H1 (cell line): Measurements from ENCODE around the gene OGFOD2. TPM values are rescaled to one million over a fixed set of nuclear protein-coding genes. Genes with fewer than 3 reads are reported as not detected.

Source experiments
- CTCF ChIA-PET: fragments of 300-600 bp; sonication (Branson Sonifier 250); formaldehyde crosslinking; loops from one replicate; lab custom pipeline; 2021; ENCODE audit not compliant: partially characterized antibody; lab: Charles Lee
- POLR2A ChIA-PET: fragments of 300-600 bp; sonication (Branson Sonifier 250); formaldehyde crosslinking; loops from one replicate; lab custom pipeline; 2021; ENCODE audit warnings: inconsistent platforms; ENCODE audit not compliant: partially characterized antibody; lab: Charles Lee
- DNase-seq, 2 experiments: peaks; one replicate each; pipeline versions ENCODE4 v3.0.0 to v3.0.0-alpha.2; 2010 to 2022; ENCODE audit warnings: low spot score in 2 of 2, low read depth in 1 of 2, mixed read lengths in 1 of 2
- FAIRE-seq: peaks from 2 replicates; lab custom pipeline; 2011; peaks lifted over from hg19 to GRCh38; lab: Jason Lieb, UNC
- H2AFZ ChIP-seq: 2 replicates; pipeline ENCODE4 v1.8.1; 2012; ENCODE audit warnings: low read length, inconsistent platforms
- H2AK5ac ChIP-seq: 2 replicates; pipeline ENCODE4 v1.6.1; 2013; ENCODE audit warnings: low read depth, low read length
- H2BK120ac ChIP-seq: replicated peaks from 2 replicates; pipeline ENCODE3; 2013; ENCODE audit warnings: low read depth, low read length, inconsistent platforms
- H2BK12ac ChIP-seq: 2 replicates; pipeline ENCODE4 v1.6.1; 2013; ENCODE audit warnings: low read depth, low read length
- H2BK15ac ChIP-seq: 2 replicates; pipeline ENCODE4 v1.6.1; 2013; ENCODE audit warnings: low read length
- H2BK20ac ChIP-seq: 2 replicates; pipeline ENCODE4 v1.6.1; 2013; ENCODE audit warnings: low read length
- H2BK5ac ChIP-seq: 2 replicates; pipeline ENCODE4 v1.6.1; 2013; ENCODE audit warnings: low read depth, low read length
- H3K14ac ChIP-seq: 2 replicates; pipeline ENCODE4 v1.6.1; 2013; ENCODE audit warnings: inconsistent platforms; ENCODE audit not compliant: insufficient read length
- H3K18ac ChIP-seq: 2 replicates; pipeline ENCODE4 v1.6.1; 2013; ENCODE audit warnings: low read length; ENCODE audit errors: extremely low read depth
- H3K23ac ChIP-seq: 2 replicates; pipeline ENCODE4 v1.6.1; 2013; ENCODE audit warnings: inconsistent platforms; ENCODE audit not compliant: insufficient read length
- H3K23me2 ChIP-seq: 2 replicates; pipeline ENCODE4 v1.6.1; 2013; ENCODE audit warnings: low read depth, low read length
- H3K27ac ChIP-seq: 2 replicates; pipeline ENCODE4 v1.6.1; 2011; ENCODE audit warnings: low read depth, low read length, inconsistent platforms
- H3K27me3 ChIP-seq, 4 experiments: replicated peaks in 1 of 4; 1 replicate in 1 of 4; 2 replicates in 3 of 4; pipeline versions ENCODE4 v1.6.1 to v1.8.1; 2011 to 2013; ENCODE audit warnings: low read length in 3 of 4, mild to moderate bottlenecking in 3 of 4, inconsistent platforms in 2 of 4, mixed read lengths in 2 of 4, moderate library complexity in 1 of 4; ENCODE audit not compliant: control insufficient read depth in 3 of 4, insufficient read depth in 3 of 4; ENCODE audit errors: extremely low read depth in 1 of 4
- H3K36me3 ChIP-seq, 4 experiments: 2 replicates each; pipeline versions ENCODE4 v1.6.1 to v1.8.1; 2011 to 2013; ENCODE audit warnings: mild to moderate bottlenecking in 4 of 4, low read length in 3 of 4, moderate library complexity in 2 of 4, control low read depth in 1 of 4, inconsistent platforms in 1 of 4; ENCODE audit not compliant: insufficient read depth in 4 of 4, control insufficient read depth in 2 of 4
- H3K4ac ChIP-seq: replicated peaks from 2 replicates; pipeline ENCODE3; 2013; ENCODE audit warnings: low read length, low read depth, mixed read lengths, inconsistent platforms; ENCODE audit not compliant: insufficient read length
- H3K4me1 ChIP-seq, 4 experiments: replicated peaks in 1 of 4; 1 replicate in 1 of 4; 2 replicates in 3 of 4; pipeline versions ENCODE4 v1.6.1 to v1.8.1; 2011 to 2013; ENCODE audit warnings: low read length in 3 of 4, inconsistent platforms in 2 of 4, mixed read lengths in 1 of 4; ENCODE audit not compliant: insufficient read depth in 4 of 4, control insufficient read depth in 3 of 4
- H3K4me2 ChIP-seq, 2 experiments: 2 replicates each; pipeline versions ENCODE4 v1.6.1 to v1.8.1; 2011 to 2013; ENCODE audit warnings: low read depth in 2 of 2, low read length in 2 of 2, control low read depth in 1 of 2, inconsistent platforms in 1 of 2, mild to moderate bottlenecking in 1 of 2; ENCODE audit not compliant: insufficient read depth in 1 of 2
- H3K4me3 ChIP-seq, 4 experiments: fragments of 200-600, 300-600 bp in 1 of 4; sonication (generic), shearing (Covaris generic), sonication (Bioruptor Twin) in 1 of 4; 2 replicates each; pipeline versions ENCODE4 v1.5.1 to v1.8.1; 2011 to 2016; ENCODE audit warnings: low read length in 4 of 4, low read depth in 3 of 4, control low read depth in 2 of 4, inconsistent platforms in 2 of 4, mild to moderate bottlenecking in 2 of 4, mixed read lengths in 1 of 4, moderate library complexity in 1 of 4; ENCODE audit not compliant: insufficient read depth in 2 of 4; ENCODE audit errors: extremely low read depth in 1 of 4
- H3K56ac ChIP-seq: replicated peaks from 2 replicates; pipeline ENCODE3; 2013; ENCODE audit warnings: low read depth, mild to moderate bottlenecking, mixed read lengths, low read length, inconsistent platforms; ENCODE audit not compliant: insufficient read length
- H3K79me1 ChIP-seq: 2 replicates; pipeline ENCODE4 v1.6.1; 2013; ENCODE audit warnings: low read depth, low read length, control low read depth
- H3K79me2 ChIP-seq, 2 experiments: 2 replicates each; pipeline versions ENCODE4 v1.6.1 to v1.8.1; 2012 to 2013; ENCODE audit warnings: low read length in 2 of 2, mild to moderate bottlenecking in 2 of 2, inconsistent platforms in 1 of 2; ENCODE audit not compliant: insufficient read depth in 2 of 2, control insufficient read depth in 1 of 2
- H3K9ac ChIP-seq, 4 experiments: replicated peaks in 1 of 4; 1 replicate in 1 of 4; 2 replicates in 3 of 4; pipeline versions ENCODE4 v1.6.1 to v1.8.1; 2011 to 2013; ENCODE audit warnings: low read depth in 3 of 4, low read length in 3 of 4, control low read depth in 2 of 4, mild to moderate bottlenecking in 2 of 4, moderate library complexity in 2 of 4, inconsistent platforms in 1 of 4; ENCODE audit errors: extremely low read depth in 1 of 4
- H3K9me3 ChIP-seq, 2 experiments: 2 replicates each; pipeline versions ENCODE4 v1.6.1 to v1.8.1; 2012 to 2013; ENCODE audit warnings: mild to moderate bottlenecking in 2 of 2, moderate library complexity in 2 of 2, control low read depth in 1 of 2, inconsistent platforms in 1 of 2, low read depth in 1 of 2, low read length in 1 of 2, mixed read lengths in 1 of 2; ENCODE audit not compliant: insufficient read depth in 2 of 2
- H4K20me1 ChIP-seq, 2 experiments: replicated peaks in 1 of 2; 2 replicates each; pipeline versions ENCODE3 to v1.8.1; 2011 to 2013; ENCODE audit warnings: inconsistent platforms in 2 of 2, low read length in 2 of 2, mild to moderate bottlenecking in 1 of 2; ENCODE audit not compliant: insufficient read depth in 2 of 2, control insufficient read depth in 1 of 2
- H4K5ac ChIP-seq: 2 replicates; pipeline ENCODE4 v1.6.1; 2013; ENCODE audit warnings: low read length, low read depth, mixed read lengths, inconsistent platforms; ENCODE audit not compliant: insufficient read length
- H4K8ac ChIP-seq: 2 replicates; pipeline ENCODE4 v1.8.0; 2013; ENCODE audit warnings: mild to moderate bottlenecking, moderate library complexity, low read length, inconsistent platforms; ENCODE audit not compliant: insufficient read depth; ENCODE audit errors: extremely low read depth
- H4K91ac ChIP-seq: replicated peaks from 2 replicates; pipeline ENCODE3; 2013; ENCODE audit warnings: low read length, mixed read lengths, inconsistent platforms; ENCODE audit not compliant: insufficient read length
- FOSL1 ChIP-seq: IDR thresholded peaks from 2 replicates; pipeline ENCODE4 v1.6.1; 2011; ENCODE audit warnings: mild to moderate bottlenecking, low read depth, low read length, moderate library complexity; ENCODE audit not compliant: insufficient read depth
- RXRA ChIP-seq: IDR thresholded peaks from 2 replicates; pipeline ENCODE4 v1.6.1; 2011; ENCODE audit warnings: low read depth, mild to moderate bottlenecking, low read length, moderate library complexity; ENCODE audit not compliant: insufficient read depth
- WGBS, 2 experiments: shearing (Covaris generic) in 1 of 2; methylation state at CpG; one replicate each; pipeline versions ENCODE4 v1.1.6 to v1.1.7; 2013 to 2015; ENCODE audit warnings: low lambda C conversion rate in 2 of 2, mixed read lengths in 2 of 2, inconsistent platforms in 1 of 2, low coverage in 1 of 2, missing lambda C conversion rate in 1 of 2; ENCODE audit not compliant: insufficient replicate concordance in 2 of 2, insufficient coverage in 1 of 2, insufficient read length in 1 of 2; ENCODE audit errors: extremely low coverage in 1 of 2, missing lambda C conversion rate in 1 of 2; 5-methylcytosine and 5-hydroxymethylcytosine counted together
- polyA plus RNA-seq, 7 experiments: library from polyadenylated mRNA; depleted of rRNA in 3 of 7; stranded (reverse) in 5 of 7; unstranded in 2 of 7; fragments of >200 nt in 5 of 7; fragments of 200-250 nt in 2 of 7; gene quantifications; 1 replicate in 5 of 7; 2 replicates in 1 of 7; 4 replicates in 1 of 7; pipeline versions ENCODE4 v1.2.1 to v1.2.3, GENCODE V29; 2011 to 2013; ENCODE audit warnings: missing spikeins in 2 of 7, mixed read lengths in 2 of 7
- total RNA-seq: library from RNA; stranded (reverse); fragmentation: NEBNext Ultra II Directional; extraction: Animal tissue kit (Norgen Biotek cat#: 25700); gene quantifications from 2 replicates; pipeline ENCODE4 v1.2.1, GENCODE V29; 2021
- TF ChIP-seq, protein P1 (sequence below): IDR thresholded peaks from 2 replicates; pipeline ENCODE4 v1.6.1; 2011; ENCODE audit warnings: low read depth, mild to moderate bottlenecking, low read length; ENCODE audit not compliant: insufficient read depth

The OGFOD2 gene
- total and polyA plus RNA-seq, 2 of the 8 experiments (the other 6 are each of a cell fraction or from before 2014, with no cell fraction given), result 17.3 to 20.3 TPM

- H3K79me1 ChIP-seq, result no peaks in the 10 kb centered on the region
- no peak overlapping the region for H2BK20ac ChIP-seq
- H2BK12ac ChIP-seq, result no peak overlapping the region
- no peak overlapping the region for H3K4ac ChIP-seq
- H3K14ac ChIP-seq, result no peak overlapping the region
- H3K23ac ChIP-seq, result no peak overlapping the region
- no peaks in the 10 kb centered on the region for H3K23me2 ChIP-seq
- no peak overlapping the region for H3K4me3 ChIP-seq
- no peaks in the 10 kb centered on the region for H3K36me3 ChIP-seq
- DNase-seq (no peak), FAIRE-seq (no peak)
- no peak overlapping the region for H3K4me2 ChIP-seq
- no peak overlapping the region for H3K56ac ChIP-seq
- ChIA-PET POLR2A (interaction anchor here (1.1 to 3.5 kb wide), 4 partner anchors 11 to 68 kb away, joined by 3 to 15 read pairs (median 3); partner anchors contain the start of gene ARL6IP4), CTCF (interaction anchor here (0.6 to 2.4 kb wide), 4 partner anchors 64 to 1311 kb away, joined by 3 to 7 read pairs (median 4); no protein-coding TSS in a partner anchor)
- H3K27ac ChIP-seq, result no peak overlapping the region
- H4K8ac ChIP-seq, result no peak overlapping the region
- 83% methylated on average over 13 of the region's 13 CpGs; no CpG with 5 or more reads in 1 of the 2 experiments for WGBS, 2 experiments
- no peak overlapping the region for H2AK5ac ChIP-seq
- no peak overlapping the region for H2AFZ ChIP-seq
- no peaks in the 10 kb centered on the region for H3K27me3 ChIP-seq
- H4K20me1 ChIP-seq, result no peaks in the 10 kb centered on the region
- H2BK120ac ChIP-seq, result no peak overlapping the region
- no peaks in the 10 kb centered on the region for H3K9me3 ChIP-seq
- no peaks in the 10 kb centered on the region; a peak in 2 of 7 replicates for H3K4me1 ChIP-seq
- H3K79me2 ChIP-seq, result no peaks in the 10 kb centered on the region
- no peak overlapping the region for H3K9ac ChIP-seq
- H2BK5ac ChIP-seq, result no peak overlapping the region
- no peak overlapping the region for H2BK15ac ChIP-seq
- no peak for TF ChIP-seq RXRA
- no peak for TF ChIP-seq FOSL1
- TF ChIP-seq, protein P1, sequence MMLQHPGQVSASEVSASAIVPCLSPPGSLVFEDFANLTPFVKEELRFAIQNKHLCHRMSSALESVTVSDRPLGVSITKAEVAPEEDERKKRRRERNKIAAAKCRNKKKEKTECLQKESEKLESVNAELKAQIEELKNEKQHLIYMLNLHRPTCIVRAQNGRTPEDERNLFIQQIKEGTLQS, result no peak
- TF ChIP-seq, all 59 proteins: peak for 0
- Histone ChIP-seq H4K91ac (no peak overlapping the region), H4K5ac (no peak overlapping the region), H3K18ac (no peak overlapping the region)
These were observed 19.9 kb downstream of the OGFOD2 start for GRCh38 chr12:122994781-122995502.
